Transverse colon (tissue), 4 donors: ENCODE results near the gene SLC16A9. TPM values are rescaled to one million over a fixed set of nuclear protein-coding genes. Genes with fewer than 3 reads are reported as not detected.

Source experiments
- DNase-seq: peaks from one replicate; pipeline ENCODE4 v3.0.0-alpha.2; 2019
- H3K27ac ChIP-seq, 4 donors: fragments of 200-600 bp; sonication (generic); 2 replicates each; pipeline ENCODE4 v1.5.1; 2016 to 2018; ENCODE audit warnings: inconsistent platforms in 4 of 4
- H3K27me3 ChIP-seq: fragments of 200-600 bp; sonication (generic); 2 replicates; pipeline ENCODE4 v1.5.1; 2017; ENCODE audit warnings: inconsistent platforms
- H3K36me3 ChIP-seq, 4 donors: fragments of 200-600 bp; sonication (generic); 2 replicates each; pipeline ENCODE4 v1.5.1; 2017 to 2019; ENCODE audit warnings: inconsistent platforms in 4 of 4
- H3K4me1 ChIP-seq, 4 donors: fragments of 200-600 bp; sonication (generic); 2 replicates each; pipeline ENCODE4 v1.5.1; 2017 to 2020; ENCODE audit warnings: inconsistent platforms in 4 of 4
- H3K4me3 ChIP-seq, 4 donors: fragments of 200-600 bp; sonication (generic); 1 replicate in 1 of 4; 2 replicates in 3 of 4; pipeline versions ENCODE4 v1.5.1 to v1.6.1; 2017 to 2019; ENCODE audit warnings: inconsistent platforms in 4 of 4
- H3K9me3 ChIP-seq, 2 donors: fragments of 200-600 bp; sonication (generic); 2 replicates each; pipeline ENCODE4 v1.5.1; 2017 to 2019; ENCODE audit warnings: inconsistent platforms in 2 of 2
- EP300 ChIP-seq: sonication (generic); formaldehyde crosslinking; IDR thresholded peaks from one replicate; pipeline ENCODE4 v1.6.1; 2017; ENCODE audit warnings: antibody characterized with exemption, low read depth
- POLR2A ChIP-seq: fragments of 450-650 bp; IDR thresholded peaks from one replicate; pipeline ENCODE4 v1.6.1; 2016; ENCODE audit warnings: antibody characterized with exemption, mild to moderate bottlenecking, moderate library complexity
- POLR2AphosphoS5 ChIP-seq, 3 donors: sonication (generic); formaldehyde crosslinking; IDR thresholded peaks; one replicate each; pipeline ENCODE4 v1.6.1; 2016; ENCODE audit warnings: antibody characterized with exemption in 3 of 3
- WGBS, 2 donors: methylation state at CpG; one replicate each; pipeline ENCODE4 v1.1.5; 2018; ENCODE audit warnings: low coverage in 1 of 2; 5-methylcytosine and 5-hydroxymethylcytosine counted together
- in situ Hi-C, 4 donors: fragments of 200-750 bp; cut with MboI; loops; one replicate each; pipeline versions ENCODE4 v1.15.0 to v1.15.1; 2017; ENCODE audit warnings: low sequenced_read_pairs in 3 of 4, low pct_ligation_motif_present in 1 of 4, low pct_unique_long_range_greater_than_20kb in 1 of 4
- intact Hi-C: fragments of 100-400 bp; cut with DNase I; formaldehyde crosslinking; loops from one replicate; pipeline ENCODE4 v1.15.1; 2023; ENCODE audit warnings: low total_unique reads
- total RNA-seq, 4 donors: library from RNA; depleted of rRNA; stranded (reverse); fragments of >200 nt; gene quantifications; one replicate each; pipeline ENCODE4 v1.1.0, GENCODE V29; 2016
- TF ChIP-seq, protein P1 (sequence below), 5 experiments: fragments of 200-600 bp in 3 of 5; fragments of 450-650 bp in 2 of 5; sonication (generic) in 3 of 5; IDR thresholded peaks; 1 replicate in 2 of 5; 2 replicates in 3 of 5; pipeline ENCODE4 v1.5.1; 2016 to 2017; ENCODE audit warnings: antibody characterized with exemption in 5 of 5, inconsistent platforms in 3 of 5, mild to moderate bottlenecking in 2 of 5, moderate library complexity in 1 of 5

Gene SLC16A9
- total RNA-seq, 4 donors from 2014 or later, result 0.80 to 58.7 (median 15.3) TPM

DNA sequence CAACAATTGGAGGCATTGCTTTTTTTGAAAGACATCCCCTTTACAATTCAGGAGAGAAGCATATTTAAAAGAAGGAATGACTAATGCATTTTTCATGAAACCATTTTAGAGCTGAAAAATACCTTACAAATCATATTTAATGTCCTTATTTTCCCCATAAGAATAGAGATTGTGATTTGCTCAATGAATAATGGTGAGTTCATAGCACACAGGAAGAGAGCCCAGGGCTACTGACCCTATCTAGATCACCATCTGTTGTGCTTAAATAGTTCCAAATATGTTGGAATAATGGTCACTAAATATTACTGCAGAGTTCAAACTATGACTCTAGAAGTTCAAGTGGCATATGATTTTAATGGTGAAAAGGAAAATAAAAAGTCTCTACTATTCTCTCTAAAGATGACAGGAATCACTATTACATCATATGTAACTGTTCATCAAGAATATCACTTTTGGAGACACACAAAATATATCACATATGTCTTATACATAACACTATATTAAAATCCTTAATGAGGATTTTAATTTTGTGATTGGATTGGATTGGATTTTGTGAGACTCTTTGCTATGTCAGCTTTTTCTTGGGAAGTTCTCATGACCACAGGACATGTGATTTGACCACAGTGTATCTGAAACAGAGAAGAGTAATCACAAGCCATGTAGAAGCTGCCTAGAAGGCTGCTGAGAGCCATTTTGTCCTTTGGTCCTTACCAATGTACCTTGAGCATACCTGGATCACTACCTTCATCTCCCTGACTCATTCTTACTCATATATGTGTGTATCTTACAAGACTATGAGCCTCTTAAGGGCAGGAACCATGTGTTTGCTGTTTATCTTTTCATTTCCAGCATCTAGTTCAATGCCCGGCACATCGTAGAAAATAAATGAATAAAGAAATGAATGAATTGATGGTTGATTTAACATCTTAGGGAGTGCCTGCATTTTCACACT, 26.4 kb downstream of the SLC16A9 start:
- H3K27ac ChIP-seq, result no peak overlapping the region
- DNase-seq, result no peak
- no peaks in the 10 kb centered on the region for H3K36me3 ChIP-seq
- no peak overlapping the region for H3K4me3 ChIP-seq
- H3K4me1 ChIP-seq, result peaks cover 0 to 15% (median 4%) of the 10 kb centered on the region in 4 donors
- in situ Hi-C loops, result no loop called here
- WGBS, 2 donors, result 89 to 95% methylated on average over 2 of the region's 2 CpGs
- TF ChIP-seq, protein P1, sequence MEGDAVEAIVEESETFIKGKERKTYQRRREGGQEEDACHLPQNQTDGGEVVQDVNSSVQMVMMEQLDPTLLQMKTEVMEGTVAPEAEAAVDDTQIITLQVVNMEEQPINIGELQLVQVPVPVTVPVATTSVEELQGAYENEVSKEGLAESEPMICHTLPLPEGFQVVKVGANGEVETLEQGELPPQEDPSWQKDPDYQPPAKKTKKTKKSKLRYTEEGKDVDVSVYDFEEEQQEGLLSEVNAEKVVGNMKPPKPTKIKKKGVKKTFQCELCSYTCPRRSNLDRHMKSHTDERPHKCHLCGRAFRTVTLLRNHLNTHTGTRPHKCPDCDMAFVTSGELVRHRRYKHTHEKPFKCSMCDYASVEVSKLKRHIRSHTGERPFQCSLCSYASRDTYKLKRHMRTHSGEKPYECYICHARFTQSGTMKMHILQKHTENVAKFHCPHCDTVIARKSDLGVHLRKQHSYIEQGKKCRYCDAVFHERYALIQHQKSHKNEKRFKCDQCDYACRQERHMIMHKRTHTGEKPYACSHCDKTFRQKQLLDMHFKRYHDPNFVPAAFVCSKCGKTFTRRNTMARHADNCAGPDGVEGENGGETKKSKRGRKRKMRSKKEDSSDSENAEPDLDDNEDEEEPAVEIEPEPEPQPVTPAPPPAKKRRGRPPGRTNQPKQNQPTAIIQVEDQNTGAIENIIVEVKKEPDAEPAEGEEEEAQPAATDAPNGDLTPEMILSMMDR (IDR thresholded peaks at IDR 0.05), result no peak
- TF ChIP-seq POLR2A (no peak), EP300 (no peak), POLR2AphosphoS5 (IDR thresholded peaks at IDR 0.05) (no peak)
- no peaks in the 10 kb centered on the region for H3K27me3 ChIP-seq
- no peaks in the 10 kb centered on the region for H3K9me3 ChIP-seq
- intact Hi-C loops, result no loop called here

DNA sequence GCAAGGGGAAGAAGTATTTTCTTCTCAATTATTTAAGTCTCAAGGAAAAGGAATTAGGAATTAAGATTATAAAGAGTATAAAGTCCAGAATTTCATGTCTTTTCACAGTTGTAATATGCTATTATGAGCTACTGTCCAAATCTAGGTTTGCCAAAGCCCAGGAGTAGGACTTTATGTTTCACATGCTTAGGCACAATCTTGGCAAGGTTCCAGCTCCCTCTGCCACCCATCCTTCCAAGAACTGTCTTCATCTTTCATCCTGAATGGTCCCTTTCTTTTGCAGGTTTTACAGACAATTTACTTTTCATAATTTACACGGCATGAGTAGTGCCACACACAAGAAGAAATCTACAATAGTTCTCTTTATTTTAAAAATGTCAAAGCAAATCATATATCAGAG, 29.5 kb downstream of the SLC16A9 start:
- no peak for DNase-seq
- Histone ChIP-seq H3K36me3 (no peaks in the 10 kb centered on the region), H3K9me3 (no peaks in the 10 kb centered on the region), H3K4me1 (peaks cover 0 to 10% (median 4%) of the 10 kb centered on the region in 4 donors), H3K27me3 (no peaks in the 10 kb centered on the region), H3K27ac (peak overlapping the region in 1 of 4 donors; percentile 76), H3K4me3 (no peak overlapping the region)
- no peak for TF ChIP-seq POLR2AphosphoS5 (IDR thresholded peaks at IDR 0.05)
- TF ChIP-seq POLR2A, result no peak
- TF ChIP-seq EP300, result no peak
- TF ChIP-seq, protein P1 (IDR thresholded peaks at IDR 0.05), result no peak
- intact Hi-C loops (no loop called here), in situ Hi-C loops (no loop called here)
- 92 to 93% methylated on average over 1 of the region's 1 CpG for WGBS, 2 donors

DNA sequence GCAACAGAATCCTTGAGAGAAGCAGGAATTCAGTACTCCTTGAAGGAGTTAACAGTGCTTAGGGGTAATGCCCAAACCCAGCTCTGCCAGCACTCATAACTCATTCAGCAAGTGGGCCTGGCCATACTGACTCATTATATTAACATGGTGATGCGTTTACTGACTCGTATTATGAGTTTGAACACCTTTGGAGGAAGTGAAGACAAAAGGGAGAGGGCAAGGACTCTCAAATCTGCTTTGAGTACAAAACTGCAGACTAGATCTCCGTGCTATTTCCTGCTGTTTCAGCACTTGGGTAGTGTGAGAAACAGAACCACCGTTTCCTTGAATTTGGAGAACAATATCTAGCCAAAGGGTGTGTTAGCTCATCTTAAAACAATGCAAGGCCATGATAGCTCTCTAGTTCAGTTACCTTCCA, 30.8 kb downstream of the SLC16A9 start:
- H3K9me3 ChIP-seq, result no peaks in the 10 kb centered on the region
- WGBS, 2 donors, result 31 to 37% methylated on average over 3 to 4 of the region's 4 CpGs
- H3K36me3 ChIP-seq, result no peaks in the 10 kb centered on the region
- no peak overlapping the region for H3K4me3 ChIP-seq
- TF ChIP-seq POLR2A, result no peak
- TF ChIP-seq POLR2AphosphoS5 (IDR thresholded peaks at IDR 0.05), result peak in 2 of 3 donors; percentile 18 to 65
- no peaks in the 10 kb centered on the region for H3K27me3 ChIP-seq
- intact Hi-C loops, result no loop called here
- peak; percentile 73 for DNase-seq
- H3K4me1 ChIP-seq, result peaks cover 0 to 16% (median 4%) of the 10 kb centered on the region in 4 donors
- peak overlapping the region; percentile 56 to 79 (median 74) for H3K27ac ChIP-seq
- in situ Hi-C loops, result no loop called here

DNA sequence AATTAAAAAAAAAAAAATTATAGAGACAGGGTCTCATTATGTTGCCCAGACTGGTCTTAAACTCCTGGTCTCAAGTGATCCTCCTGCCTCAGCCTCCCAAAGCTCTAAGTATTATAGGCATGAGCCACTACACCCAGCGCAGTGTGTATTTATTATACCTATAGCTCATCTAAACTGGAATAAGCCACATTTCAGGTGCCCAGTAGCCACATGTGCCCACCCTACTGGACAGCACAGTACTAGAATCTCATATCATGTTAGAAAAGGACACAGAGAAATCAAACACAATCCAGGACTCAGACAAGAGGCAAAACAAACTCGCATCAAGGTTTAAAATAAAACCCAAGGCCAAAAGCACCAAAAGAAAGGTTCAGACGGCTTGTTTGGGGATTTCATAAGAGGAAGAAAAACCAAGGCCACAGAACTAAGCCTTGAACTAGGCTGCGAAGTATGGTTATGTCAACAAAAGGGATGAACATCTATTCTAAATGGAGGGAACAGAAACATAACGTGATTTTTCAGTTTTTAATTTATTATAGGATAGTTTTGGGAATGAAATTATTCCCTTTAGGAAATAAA, 32.3 kb downstream of the SLC16A9 start:
- WGBS, 2 donors, result 72 to 81% methylated on average over 3 to 5 of the region's 5 CpGs
- no peak for DNase-seq
- no peaks in the 10 kb centered on the region for H3K27me3 ChIP-seq
- no peak overlapping the region for H3K4me3 ChIP-seq
- no peaks in the 10 kb centered on the region for H3K9me3 ChIP-seq
- in situ Hi-C loops (no loop called here), intact Hi-C loops (no loop called here)
- no peaks in the 10 kb centered on the region for H3K36me3 ChIP-seq
- H3K27ac ChIP-seq, result no peak overlapping the region
- peaks cover 0 to 17% (median 4%) of the 10 kb centered on the region in 4 donors for H3K4me1 ChIP-seq
- TF ChIP-seq EP300 (no peak), POLR2A (no peak), POLR2AphosphoS5 (IDR thresholded peaks at IDR 0.05) (no peak)
- TF ChIP-seq, protein P1 (IDR thresholded peaks at IDR 0.05), result no peak
